ENCODE results near the gene LOX.
"Not testable (repeated sequence)": the region's sequence is repeated elsewhere in the genome, so short reads cannot be mapped to it uniquely, and the experiment has no call there.

LOX gene

DNA sequence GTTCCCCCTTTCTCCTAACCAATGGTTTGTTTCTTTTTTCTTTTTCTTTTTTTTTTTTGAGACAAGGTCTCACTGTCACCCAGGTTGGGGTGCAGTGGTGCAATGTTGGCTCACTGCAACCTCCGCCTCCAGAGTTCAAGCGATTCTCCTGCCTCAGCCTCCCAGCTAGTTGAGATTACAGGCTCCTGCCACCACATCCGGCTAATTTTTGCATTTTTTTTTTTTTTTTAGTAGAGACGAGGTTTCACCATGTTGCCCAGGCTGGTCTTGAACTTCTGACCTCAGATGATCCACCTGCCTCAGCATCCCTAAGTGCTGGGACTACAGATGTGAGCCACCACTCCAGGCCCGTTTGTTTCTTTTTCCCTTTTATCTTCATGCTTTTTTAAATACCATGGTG, 16.2 kb upstream of the LOX start:
- not testable (repeated sequence) for H3K9ac ChIP-seq (ENCODE audit: low read depth, low read length); H3K9me3 ChIP-seq (ENCODE audit: insufficient read depth, low read depth, low read length); H3K27ac ChIP-seq (ENCODE audit: low read length); H3K36me3 ChIP-seq (ENCODE audit: insufficient read depth, low read depth, low read length); H3K4me1 ChIP-seq (ENCODE audit: insufficient read depth, low read length); H3K4me3 ChIP-seq (ENCODE audit: low read length); H3K27me3 ChIP-seq (ENCODE audit: insufficient read depth, low read length)

- Histone ChIP-seq H3K27ac (ENCODE audit: low read length) (no peak overlapping the region), H3K9ac (ENCODE audit: low read depth, low read length) (no peak overlapping the region), H3K9me3 (ENCODE audit: insufficient read depth, low read depth, low read length) (no peaks in the 10 kb centered on the region), H3K27me3 (ENCODE audit: insufficient read depth, low read length) (no peaks in the 10 kb centered on the region), H3K4me1 (ENCODE audit: insufficient read depth, low read length) (peaks cover 6% of the 10 kb centered on the region; the same call in 1 of the 2 replicates), H3K36me3 (ENCODE audit: insufficient read depth, low read depth, low read length) (no peaks in the 10 kb centered on the region), H3K4me3 (ENCODE audit: low read length) (no peak overlapping the region)
Observed at GRCh38 chr5:122093415-122094180, 15.5 kb upstream of the LOX start.

DNA sequence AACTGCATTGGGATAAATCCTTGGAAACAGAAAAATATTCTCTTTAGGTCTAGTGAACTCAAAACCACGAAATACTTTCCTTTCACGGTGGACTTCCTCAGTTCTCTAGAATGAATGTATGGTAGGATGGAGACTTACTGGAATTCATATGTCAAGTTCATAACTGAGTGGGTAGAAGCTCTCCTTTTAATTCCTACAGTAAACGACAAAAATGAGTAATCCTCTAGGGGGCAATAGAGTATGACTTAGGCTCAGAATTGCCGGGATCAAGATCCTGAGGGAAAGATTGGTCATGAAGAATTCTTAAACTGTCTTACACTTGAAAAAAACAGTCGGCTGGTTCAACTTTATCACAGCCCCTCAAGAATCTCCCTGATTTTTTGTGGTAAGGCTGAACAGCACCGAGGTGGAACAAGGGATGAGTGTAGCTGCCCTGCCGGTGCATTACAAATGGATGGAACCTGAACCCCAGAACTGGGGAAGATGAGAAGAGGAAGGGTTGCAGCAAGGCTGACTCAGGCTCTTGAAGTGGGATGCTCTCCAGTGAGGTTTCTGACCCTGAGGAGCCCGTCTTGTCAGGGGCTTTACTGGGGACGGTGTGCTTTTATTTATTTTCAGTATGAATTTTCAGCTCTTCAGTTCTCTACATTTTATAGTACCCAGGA, 14.0 kb upstream of the LOX start:
- H3K36me3 ChIP-seq (ENCODE audit: insufficient read depth, low read depth, low read length): no peaks in the 10 kb centered on the region
- H3K4me1 ChIP-seq (ENCODE audit: insufficient read depth, low read length): peaks cover 6% of the 10 kb centered on the region; the same call in 1 of the 2 replicates
- no peaks in the 10 kb centered on the region for H3K27me3 ChIP-seq (ENCODE audit: insufficient read depth, low read length)
- H3K9ac ChIP-seq (ENCODE audit: low read depth, low read length): no peak overlapping the region
- no peak overlapping the region for H3K27ac ChIP-seq (ENCODE audit: low read length)
- H3K9me3 ChIP-seq (ENCODE audit: insufficient read depth, low read depth, low read length): no peaks in the 10 kb centered on the region
- no peak overlapping the region for H3K4me3 ChIP-seq (ENCODE audit: low read length)

- Histone ChIP-seq H3K27me3 (ENCODE audit: insufficient read depth, low read length) (no peaks in the 10 kb centered on the region), H3K4me1 (ENCODE audit: insufficient read depth, low read length) (peaks cover 6% of the 10 kb centered on the region; the same call in 1 of the 2 replicates), H3K27ac (ENCODE audit: low read length) (no peak overlapping the region), H3K9ac (ENCODE audit: low read depth, low read length) (no peak overlapping the region), H3K36me3 (ENCODE audit: insufficient read depth, low read depth, low read length) (no peaks in the 10 kb centered on the region), H3K4me3 (ENCODE audit: low read length) (no peak overlapping the region), H3K9me3 (ENCODE audit: insufficient read depth, low read depth, low read length) (no peaks in the 10 kb centered on the region)
Observed at GRCh38 chr5:122089096-122090013, 11.3 kb upstream of the LOX start.

GRCh38 chr5:122085041-122085440, 7.0 kb upstream of the LOX start:
- Histone ChIP-seq H3K9me3 (ENCODE audit: insufficient read depth, low read depth, low read length) (no peaks in the 10 kb centered on the region), H3K27ac (ENCODE audit: low read length) (no peak overlapping the region), H3K9ac (ENCODE audit: low read depth, low read length) (no peak overlapping the region), H3K4me1 (ENCODE audit: insufficient read depth, low read length) (peaks cover 6% of the 10 kb centered on the region; the same call in 1 of the 2 replicates), H3K27me3 (ENCODE audit: insufficient read depth, low read length) (no peaks in the 10 kb centered on the region), H3K4me3 (ENCODE audit: low read length) (no peak overlapping the region), H3K36me3 (ENCODE audit: insufficient read depth, low read depth, low read length) (no peaks in the 10 kb centered on the region)

- H3K27me3 ChIP-seq (ENCODE audit: insufficient read depth, low read length): peaks cover 13% of the 10 kb centered on the region
- H3K9ac ChIP-seq (ENCODE audit: low read depth, low read length): no peak overlapping the region
- H3K4me1 ChIP-seq (ENCODE audit: insufficient read depth, low read length): no peaks in the 10 kb centered on the region
- no peak overlapping the region for H3K27ac ChIP-seq (ENCODE audit: low read length)
- H3K4me3 ChIP-seq (ENCODE audit: low read length): no peak overlapping the region
- no peaks in the 10 kb centered on the region for H3K9me3 ChIP-seq (ENCODE audit: insufficient read depth, low read depth, low read length)
- no peaks in the 10 kb centered on the region for H3K36me3 ChIP-seq (ENCODE audit: insufficient read depth, low read depth, low read length)
Observed at GRCh38 chr5:122083535-122083934, 5.5 kb upstream of the LOX start.

DNA sequence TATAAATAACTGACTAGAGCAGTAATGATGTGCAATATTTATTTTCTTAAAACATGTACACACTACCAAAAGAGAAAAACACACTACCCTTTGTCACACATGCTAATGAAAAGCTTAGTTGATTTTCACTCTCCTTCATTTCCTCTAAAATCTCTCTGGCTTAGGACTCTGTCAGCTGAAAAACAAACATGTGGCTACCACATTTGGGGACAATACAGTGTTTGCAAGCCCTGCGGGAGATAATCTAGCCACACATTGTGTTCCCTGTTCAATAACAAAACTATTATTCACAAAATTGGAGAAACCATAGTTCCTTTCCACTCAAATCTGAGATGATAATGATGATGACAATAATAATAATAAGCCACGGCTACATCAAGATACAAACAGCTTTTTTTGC, 3.5 kb upstream of the LOX start:
- H3K9me3 ChIP-seq (ENCODE audit: insufficient read depth, low read depth, low read length): no peaks in the 10 kb centered on the region
- no peaks in the 10 kb centered on the region for H3K36me3 ChIP-seq (ENCODE audit: insufficient read depth, low read depth, low read length)
- H3K4me1 ChIP-seq (ENCODE audit: insufficient read depth, low read length): no peaks in the 10 kb centered on the region
- peaks cover 33% of the 10 kb centered on the region for H3K27me3 ChIP-seq (ENCODE audit: insufficient read depth, low read length)
- H3K4me3 ChIP-seq (ENCODE audit: low read length): no peak overlapping the region
- H3K27ac ChIP-seq (ENCODE audit: low read length): no peak overlapping the region
- H3K9ac ChIP-seq (ENCODE audit: low read depth, low read length): no peak overlapping the region

GRCh38 chr5:122077366-122078115, 518 bp downstream of the LOX start:
- H3K27me3 ChIP-seq (ENCODE audit: insufficient read depth, low read length): peaks cover 41% of the 10 kb centered on the region
- H3K4me1 ChIP-seq (ENCODE audit: insufficient read depth, low read length): no peaks in the 10 kb centered on the region
- no peak overlapping the region for H3K27ac ChIP-seq (ENCODE audit: low read length)
- no peaks in the 10 kb centered on the region for H3K36me3 ChIP-seq (ENCODE audit: insufficient read depth, low read depth, low read length)
- H3K4me3 ChIP-seq (ENCODE audit: low read length): peak overlapping the region; percentile 75
- H3K9ac ChIP-seq (ENCODE audit: low read depth, low read length): peak overlapping the region; percentile 67; the same call in 1 of the 2 replicates
- no peaks in the 10 kb centered on the region for H3K9me3 ChIP-seq (ENCODE audit: insufficient read depth, low read depth, low read length)

DNA sequence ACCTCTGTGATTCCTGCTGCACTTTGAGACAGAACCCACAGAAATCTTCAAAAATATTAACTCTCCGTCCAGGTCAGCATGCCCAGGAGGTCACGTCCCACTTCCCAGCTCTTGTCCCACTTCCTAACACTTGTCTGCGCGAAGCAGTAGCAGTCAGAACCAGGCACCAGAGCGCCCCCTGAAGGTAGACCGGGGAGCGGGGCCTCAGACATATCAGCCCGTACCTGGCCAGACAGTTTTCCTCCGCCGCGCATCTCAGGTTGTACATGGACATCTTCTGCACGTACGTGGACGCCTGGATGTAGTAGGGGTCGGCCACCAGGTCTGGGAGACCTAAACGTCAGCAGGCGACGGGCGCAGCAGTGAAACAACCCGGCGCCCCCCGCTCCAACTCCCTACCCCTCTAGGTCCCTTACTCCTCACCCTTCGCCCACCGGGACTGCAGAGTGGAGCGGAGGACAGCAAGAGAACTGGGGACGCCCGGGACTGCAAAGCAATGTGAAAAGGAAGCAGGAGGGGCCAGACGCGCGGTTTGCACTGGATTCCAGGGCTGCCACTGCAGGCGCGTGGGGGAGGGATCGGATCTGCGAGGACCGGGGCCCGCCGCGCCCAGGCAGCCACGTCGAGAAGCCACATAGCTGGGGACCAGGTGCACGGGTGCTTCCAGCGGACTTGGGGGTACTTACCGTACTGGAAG, 1.2 kb downstream of the LOX start:
- Histone ChIP-seq H3K9me3 (ENCODE audit: insufficient read depth, low read depth, low read length) (no peaks in the 10 kb centered on the region), H3K4me3 (ENCODE audit: low read length) (peak overlapping the region; percentile 75), H3K27me3 (ENCODE audit: insufficient read depth, low read length) (peaks cover 41% of the 10 kb centered on the region), H3K9ac (ENCODE audit: low read depth, low read length) (peak overlapping the region; percentile 67; the same call in 1 of the 2 replicates), H3K27ac (ENCODE audit: low read length) (no peak overlapping the region), H3K4me1 (ENCODE audit: insufficient read depth, low read length) (no peaks in the 10 kb centered on the region), H3K36me3 (ENCODE audit: insufficient read depth, low read depth, low read length) (no peaks in the 10 kb centered on the region)

GRCh38 chr5:122076050-122076461, 2.0 kb downstream of the LOX start:
- Histone ChIP-seq H3K9ac (ENCODE audit: low read depth, low read length) (no peak overlapping the region), H3K27me3 (ENCODE audit: insufficient read depth, low read length) (peaks cover 41% of the 10 kb centered on the region), H3K4me3 (ENCODE audit: low read length) (0 out of 2 replicates have a peak overlapping the region, but pooled peaks have one; percentile 75), H3K4me1 (ENCODE audit: insufficient read depth, low read length) (no peaks in the 10 kb centered on the region), H3K9me3 (ENCODE audit: insufficient read depth, low read depth, low read length) (no peaks in the 10 kb centered on the region), H3K27ac (ENCODE audit: low read length) (no peak overlapping the region), H3K36me3 (ENCODE audit: insufficient read depth, low read depth, low read length) (no peaks in the 10 kb centered on the region)
